ENCODE measurements around the gene RTBDN.

- TF ChIP-seq CTCF (IDR thresholded peaks at IDR 0.05) (no peak), POLR2A (IDR thresholded peaks at IDR 0.05) (no peak)
Observed at GRCh38 chr19:12785431-12786031, 48.8 kb downstream of the RTBDN start.

All from transverse colon (tissue), 3 donors.